A673 (cell line): ENCODE data around the gene KRTAP20-3. TPM values are rescaled to one million over a fixed set of nuclear protein-coding genes. Genes with fewer than 3 reads are reported as not detected.

Source experiments
- BruUV-seq: library from RNA; stranded (reverse); fragments of 400-500 nt; replicated peaks from 2 replicates; lab custom pipeline; 2021; lab: Mats Ljungman, UMichigan
- CTCF ChIA-PET: fragments of 300-600 bp; sonication (Branson Sonifier 250); formaldehyde crosslinking; loops from one replicate; lab custom pipeline; 2022; ENCODE audit warnings: antibody characterized with exemption; lab: Charles Lee
- POLR2A ChIA-PET: fragments of 300-600 bp; sonication (Branson Sonifier 250); formaldehyde crosslinking; loops from one replicate; lab custom pipeline; 2022; ENCODE audit warnings: antibody characterized with exemption; ENCODE audit not compliant: low non-redundant PET; lab: Charles Lee
- DNase-seq: peaks from one replicate; pipeline ENCODE4 v3.0.0-alpha.2; 2015; ENCODE audit warnings: low spot score
- H3K27ac ChIP-seq: fragments of 200-600 bp; sonication (generic); 2 replicates; pipeline ENCODE4 v1.5.1; 2016; ENCODE audit warnings: mixed run types, low read depth, mild to moderate bottlenecking, mixed read lengths, antibody characterized with exemption, low read length; ENCODE audit not compliant: poor library complexity, severe bottlenecking
- H3K27me3 ChIP-seq: fragments of 200-600 bp; sonication (generic); replicated peaks from 2 replicates; pipeline ENCODE4 v1.6.1; 2017; ENCODE audit warnings: mixed run types, low read depth, mild to moderate bottlenecking, mixed read lengths, antibody characterized with exemption, low read length; ENCODE audit not compliant: insufficient read depth, poor library complexity
- H3K36me3 ChIP-seq: fragments of 200-600 bp; sonication (generic); 2 replicates; pipeline ENCODE4 v1.6.1; 2016; ENCODE audit warnings: mixed run types, mild to moderate bottlenecking, mixed read lengths, antibody characterized with exemption, low read length; ENCODE audit not compliant: insufficient read depth, poor library complexity, severe bottlenecking
- H3K4me1 ChIP-seq: fragments of 200-600 bp; sonication (generic); 2 replicates; pipeline ENCODE4 v1.6.1; 2017; ENCODE audit warnings: mixed run types, mild to moderate bottlenecking, mixed read lengths, antibody characterized with exemption, low read length; ENCODE audit not compliant: insufficient read depth, poor library complexity, severe bottlenecking
- H3K4me3 ChIP-seq: fragments of 200-600 bp; sonication (generic); 2 replicates; pipeline ENCODE4 v1.5.1; 2016; ENCODE audit warnings: low read depth, mixed run types, mild to moderate bottlenecking, mixed read lengths, low read length; ENCODE audit not compliant: poor library complexity, severe bottlenecking
- H3K9me3 ChIP-seq: fragments of 200-600 bp; sonication (generic); 2 replicates; pipeline ENCODE4 v1.6.1; 2016; ENCODE audit warnings: mixed run types, low read depth, mild to moderate bottlenecking, mixed read lengths, antibody characterized with exemption, low read length; ENCODE audit not compliant: poor library complexity, severe bottlenecking
- CTCF ChIP-seq: fragments of 300-800, 200-600 bp; sonication (generic); conservative IDR thresholded peaks from 2 replicates; pipeline ENCODE4 v1.5.1; 2017; ENCODE audit warnings: low read depth, mild to moderate bottlenecking, antibody characterized with exemption, low read length, moderate library complexity, mixed read lengths
- EZH2 ChIP-seq: fragments of 200-600 bp; sonication (generic); IDR thresholded peaks from 2 replicates; pipeline ENCODE4 v1.6.1; 2017; ENCODE audit warnings: borderline replicate concordance, low read depth, mild to moderate bottlenecking, mixed read lengths, antibody characterized with exemption, low read length; ENCODE audit not compliant: poor library complexity, severe bottlenecking
- intact Hi-C: fragments of 100-400 bp; cut with micrococcal nuclease; formaldehyde crosslinking; loops from one replicate; pipeline ENCODE4 v1.10.0; 2022; ENCODE audit not compliant: unreplicated experiment
- total RNA-seq: library from RNA; stranded (reverse); gene quantifications from 2 replicates; pipeline ENCODE4 v1.2.3, GENCODE V29; 2021

The KRTAP20-3 gene
- total RNA-seq, 1 experiment from 2014 or later, result not detected

GRCh38 chr21:30689822-30690221 is 47.2 kb downstream of the KRTAP20-3 start:
- no peak for TF ChIP-seq CTCF
- TF ChIP-seq EZH2, result no peak
- no peak overlapping the region for H3K27ac ChIP-seq
- peaks cover 3% of the 10 kb centered on the region for H3K9me3 ChIP-seq
- ChIA-PET CTCF (no interaction called here), POLR2A (no interaction called here)
- H3K4me3 ChIP-seq, result no peak overlapping the region
- no peaks in the 10 kb centered on the region for H3K4me1 ChIP-seq
- H3K27me3 ChIP-seq, result no peaks in the 10 kb centered on the region
- no peaks in the 10 kb centered on the region for H3K36me3 ChIP-seq
- BruUV-seq, result no TSS peak
- DNase-seq, result no peak
- intact Hi-C loops, result no loop called here

Other genes starting within 250 kb of the KRTAP20-3 start
- gene KRTAP13-1, start 246.8 kb upstream of the KRTAP20-3 start, total RNA-seq, result not detected in 2 replicates
- gene KRTAP13-3, start 216.9 kb upstream of the KRTAP20-3 start, total RNA-seq, result not detected in 2 replicates
- not detected in 2 replicates for gene KRTAP13-4, start 212.6 kb upstream of the KRTAP20-3 start, total RNA-seq
- not detected in 2 replicates for gene KRTAP15-1, start 202.6 kb upstream of the KRTAP20-3 start, total RNA-seq
- not detected in 2 replicates for gene KRTAP19-1, start 162.5 kb upstream of the KRTAP20-3 start, total RNA-seq
- not detected in 2 replicates for gene KRTAP19-2, start 155.4 kb upstream of the KRTAP20-3 start, total RNA-seq
- not detected in 2 replicates for gene KRTAP19-3, start 150.9 kb upstream of the KRTAP20-3 start, total RNA-seq
- not detected in 2 replicates for gene KRTAP19-4, start 145.7 kb upstream of the KRTAP20-3 start, total RNA-seq
- not detected in 2 replicates for gene KRTAP19-5, start 140.7 kb upstream of the KRTAP20-3 start, total RNA-seq
- gene KRTAP19-6, start 101.0 kb upstream of the KRTAP20-3 start, total RNA-seq, result not detected in 2 replicates
- gene KRTAP19-7, start 81.5 kb upstream of the KRTAP20-3 start, total RNA-seq, result not detected in 2 replicates
- not detected in 2 replicates for gene KRTAP22-2, start 52.5 kb upstream of the KRTAP20-3 start, total RNA-seq
- gene KRTAP6-3, start 50.4 kb upstream of the KRTAP20-3 start, total RNA-seq, result not detected in 2 replicates
- not detected in 2 replicates for gene KRTAP6-2, start 44.0 kb upstream of the KRTAP20-3 start, total RNA-seq
- not detected in 2 replicates for gene KRTAP22-1, start 41.8 kb upstream of the KRTAP20-3 start, total RNA-seq
- not detected in 2 replicates for gene KRTAP6-1, start 28.9 kb upstream of the KRTAP20-3 start, total RNA-seq
- gene KRTAP20-1, start 26.4 kb upstream of the KRTAP20-3 start, total RNA-seq, result not detected in 2 replicates
- not detected in 2 replicates for gene KRTAP20-4, start 22.2 kb upstream of the KRTAP20-3 start, total RNA-seq
- not detected in 2 replicates for gene KRTAP20-2, start 7.7 kb upstream of the KRTAP20-3 start, total RNA-seq
- not detected in 2 replicates for gene KRTAP21-3, start 75.9 kb downstream of the KRTAP20-3 start, total RNA-seq
- gene KRTAP21-2, start 104.4 kb downstream of the KRTAP20-3 start, total RNA-seq, result not detected in 2 replicates
- gene KRTAP21-1, start 112.6 kb downstream of the KRTAP20-3 start, total RNA-seq, result not detected in 2 replicates
- not detected in 2 replicates for gene KRTAP8-1, start 170.4 kb downstream of the KRTAP20-3 start, total RNA-seq
- gene KRTAP7-1, start 186.9 kb downstream of the KRTAP20-3 start, total RNA-seq, result not detected in 2 replicates
- gene KRTAP11-1, start 238.7 kb downstream of the KRTAP20-3 start, total RNA-seq, result not detected in 2 replicates